Common myeloid progenitor, CD34-positive (primary cell): ENCODE data around the gene AGAP1.

Source experiments
- CTCF ChIA-PET: fragments of 350-600 bp; sonication (Branson Sonifier 250); formaldehyde crosslinking; loops from one replicate; lab custom pipeline; 2021; ENCODE audit warnings: antibody characterized with exemption; lab: Charles Lee
- POLR2A ChIA-PET: fragments of 350-600 bp; sonication (Branson Sonifier 250); formaldehyde crosslinking; loops from one replicate; lab custom pipeline; 2021; ENCODE audit warnings: antibody characterized with exemption; lab: Charles Lee
- DNase-seq, 3 donors: peaks; one replicate each; pipeline versions ENCODE4 v3.0.0 to v3.0.0-alpha.2; 2013
- H3K27ac ChIP-seq, 2 experiments: 1 replicate in 1 of 2; 2 replicates in 1 of 2; pipeline ENCODE4 v1.7.0; 2013; ENCODE audit warnings: inconsistent platforms in 2 of 2, low read length in 2 of 2, mild to moderate bottlenecking in 2 of 2, low read depth in 1 of 2, moderate library complexity in 1 of 2; ENCODE audit not compliant: severe bottlenecking in 2 of 2, insufficient read depth in 1 of 2, poor library complexity in 1 of 2
- H3K27me3 ChIP-seq, 5 experiments: replicated peaks in 2 of 5; 1 replicate in 3 of 5; 2 replicates in 2 of 5; pipeline versions ENCODE4 v1.6.1 to v1.7.0; 2013; ENCODE audit warnings: low read length in 4 of 5, mild to moderate bottlenecking in 2 of 5, moderate library complexity in 2 of 5, inconsistent platforms in 1 of 5; ENCODE audit not compliant: insufficient read depth in 5 of 5, control insufficient read depth in 4 of 5
- H3K36me3 ChIP-seq, 4 experiments: 1 replicate in 2 of 4; 2 replicates in 2 of 4; pipeline versions ENCODE4 v1.6.1 to v1.7.0; 2013; ENCODE audit warnings: low read length in 3 of 4, control low read depth in 1 of 4, mild to moderate bottlenecking in 1 of 4; ENCODE audit not compliant: control insufficient read depth in 4 of 4, insufficient read depth in 4 of 4
- H3K4me1 ChIP-seq, 4 experiments: 1 replicate in 3 of 4; 2 replicates in 1 of 4; pipeline versions ENCODE4 v1.6.1 to v1.7.1; 2013; ENCODE audit warnings: low read length in 3 of 4, mild to moderate bottlenecking in 3 of 4, control low read depth in 1 of 4, inconsistent platforms in 1 of 4, moderate library complexity in 1 of 4; ENCODE audit not compliant: control insufficient read depth in 4 of 4, insufficient read depth in 4 of 4; ENCODE audit errors: control extremely low read depth in 1 of 4
- H3K4me3 ChIP-seq, 7 experiments: 1 replicate in 4 of 7; 2 replicates in 3 of 7; pipeline versions ENCODE4 v1.5.1 to v1.7.0; 2013; ENCODE audit warnings: mild to moderate bottlenecking in 7 of 7, low read length in 6 of 7, moderate library complexity in 6 of 7, inconsistent platforms in 2 of 7, low read depth in 2 of 7, control low read depth in 1 of 7; ENCODE audit not compliant: insufficient read depth in 4 of 7, control insufficient read depth in 1 of 7; ENCODE audit errors: extremely low read depth in 1 of 7
- H3K9me3 ChIP-seq, 5 experiments: 1 replicate in 4 of 5; 2 replicates in 1 of 5; pipeline versions ENCODE4 v1.6.1 to v1.7.1; 2013; ENCODE audit warnings: low read length in 4 of 5, mild to moderate bottlenecking in 2 of 5, inconsistent platforms in 1 of 5, low read depth in 1 of 5, moderate library complexity in 1 of 5; ENCODE audit not compliant: control insufficient read depth in 4 of 5, insufficient read depth in 2 of 5; ENCODE audit errors: control extremely low read depth in 1 of 5
- WGBS: methylation state at CpG from one replicate; pipeline ENCODE4 v1.1.5; 2013; ENCODE audit not compliant: insufficient coverage; 5-methylcytosine and 5-hydroxymethylcytosine counted together

AGAP1 gene

GRCh38 chr2:236093134-236093533 lies 599.3 kb downstream of the AGAP1 start:
- Histone ChIP-seq H3K4me1 (no peaks in the 10 kb centered on the region), H3K27me3 (peaks cover 0 to 13% (median 1%) of the 10 kb centered on the region in 5 experiments), H3K27ac (no peak overlapping the region), H3K4me3 (no peak overlapping the region), H3K9me3 (no peaks in the 10 kb centered on the region), H3K36me3 (no peaks in the 10 kb centered on the region)
- ChIA-PET POLR2A (no interaction called here), CTCF (no interaction called here)
- WGBS, result 79% methylated on average over 4 of the region's 6 CpGs
- DNase-seq, result no peak

- Histone ChIP-seq H3K4me3 (no peak overlapping the region), H3K27me3 (peaks cover 0 to 4% (median 1%) of the 10 kb centered on the region in 5 experiments), H3K4me1 (no peaks in the 10 kb centered on the region), H3K27ac (no peak overlapping the region), H3K9me3 (no peaks in the 10 kb centered on the region), H3K36me3 (no peaks in the 10 kb centered on the region)
- ChIA-PET CTCF (no interaction called here), POLR2A (no interaction called here)
- 100% methylated on average over 2 of the region's 2 CpGs for WGBS
- DNase-seq, result no peak
Observed at GRCh38 chr2:236095504-236095903, 601.7 kb downstream of the AGAP1 start.

GRCh38 chr2:236101311-236101950 lies 607.6 kb downstream of the AGAP1 start:
- Histone ChIP-seq H3K4me1 (no peaks in the 10 kb centered on the region), H3K27me3 (peaks cover 0 to 2% (median 0%) of the 10 kb centered on the region in 5 experiments), H3K27ac (no peak overlapping the region), H3K9me3 (no peaks in the 10 kb centered on the region), H3K36me3 (no peaks in the 10 kb centered on the region), H3K4me3 (no peak overlapping the region)
- WGBS, result 95% methylated on average over 28 of the region's 29 CpGs
- ChIA-PET POLR2A (no interaction called here), CTCF (no interaction called here)
- DNase-seq, result no peak

- no peaks in the 10 kb centered on the region for H3K36me3 ChIP-seq
- H3K4me1 ChIP-seq, result no peaks in the 10 kb centered on the region
- ChIA-PET CTCF (no interaction called here), POLR2A (no interaction called here)
- WGBS, result 92% methylated on average over 8 of the region's 10 CpGs
- H3K4me3 ChIP-seq, result no peak overlapping the region
- no peaks in the 10 kb centered on the region for H3K9me3 ChIP-seq
- H3K27ac ChIP-seq, result no peak overlapping the region
- DNase-seq, result no peak
- peaks cover 0 to 17% (median 2%) of the 10 kb centered on the region in 5 experiments for H3K27me3 ChIP-seq
Observed at GRCh38 chr2:236102971-236103370, 609.1 kb downstream of the AGAP1 start.

GRCh38 chr2:236103981-236104380 lies 610.1 kb downstream of the AGAP1 start:
- Histone ChIP-seq H3K4me3 (no peak overlapping the region), H3K27ac (no peak overlapping the region), H3K9me3 (no peaks in the 10 kb centered on the region), H3K36me3 (no peaks in the 10 kb centered on the region), H3K4me1 (no peaks in the 10 kb centered on the region), H3K27me3 (peaks cover 0 to 27% (median 5%) of the 10 kb centered on the region in 5 experiments)
- CTCF ChIA-PET, result no interaction called here
- WGBS, result 95% methylated on average over 6 of the region's 9 CpGs
- POLR2A ChIA-PET, result no interaction called here
- DNase-seq, result no peak

- no peaks in the 10 kb centered on the region for H3K4me1 ChIP-seq
- POLR2A ChIA-PET, result no interaction called here
- H3K9me3 ChIP-seq, result no peaks in the 10 kb centered on the region
- CTCF ChIA-PET, result no interaction called here
- peaks cover 0 to 39% (median 14%) of the 10 kb centered on the region in 5 experiments for H3K27me3 ChIP-seq
- H3K27ac ChIP-seq, result no peak overlapping the region
- H3K36me3 ChIP-seq, result no peaks in the 10 kb centered on the region
- no peak for DNase-seq
- WGBS, result 94% methylated on average over 15 of the region's 16 CpGs
- H3K4me3 ChIP-seq, result no peak overlapping the region
Observed at GRCh38 chr2:236105955-236106607, 612.2 kb downstream of the AGAP1 start.

GRCh38 chr2:236106761-236107160 lies 612.9 kb downstream of the AGAP1 start:
- DNase-seq, result no peak
- Histone ChIP-seq H3K27ac (no peak overlapping the region), H3K4me3 (no peak overlapping the region), H3K9me3 (no peaks in the 10 kb centered on the region), H3K27me3 (peaks cover 0 to 43% (median 14%) of the 10 kb centered on the region in 5 experiments), H3K36me3 (no peaks in the 10 kb centered on the region), H3K4me1 (no peaks in the 10 kb centered on the region)
- ChIA-PET CTCF (no interaction called here), POLR2A (no interaction called here)
- 90% methylated on average over 9 of the region's 10 CpGs for WGBS
